ENCODE measurements around the gene CDK17.
A peak's percentile ranks its signal among the peaks of the same experiment; 100 is the strongest.

DNA sequence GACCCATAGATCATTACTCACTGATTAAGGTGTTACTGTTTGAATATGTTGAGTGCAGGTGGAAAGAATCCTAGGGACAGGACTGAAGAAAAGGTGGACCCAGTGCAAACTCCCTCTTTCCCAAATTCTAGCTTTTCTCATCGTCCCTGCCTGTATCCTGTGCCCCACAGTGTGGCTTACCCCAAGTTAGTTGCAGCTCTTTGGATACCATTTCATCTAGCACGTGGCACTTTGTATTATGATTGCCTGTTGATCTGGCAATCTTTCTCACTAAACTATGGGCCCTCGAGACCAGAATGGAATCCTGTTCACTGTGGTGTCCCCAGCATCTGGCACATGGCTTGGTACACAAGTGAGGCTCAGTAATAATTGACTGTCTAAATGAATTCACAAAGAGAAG is 139.6 kb downstream of the CDK17 start:
- TF ChIP-seq POLR2A (IDR thresholded peaks at IDR 0.05; ENCODE audit: low read depth, low read length) (no peak), POLR2AphosphoS5 (IDR thresholded peaks at IDR 0.05; ENCODE audit: low read depth, low read length) (peak; percentile 49; the same call in 1 of the 2 replicates)

Measured in GM12892 (cell line).